ENCODE results near the gene TANGO2. TPM values are rescaled to one million over a fixed set of nuclear protein-coding genes. Genes with fewer than 3 reads are reported as not detected.

TANGO2 gene
- total and polyA plus RNA-seq, 9 of the 15 experiments (the other 6 are each of a cell fraction or from before 2014, with no cell fraction given): 15.5 to 94.9 (median 70.1) TPM

GRCh38 chr22:19974268-19974861, 46.5 kb upstream of the TANGO2 start (continued):
- no peak for TF ChIP-seq CBX5 (IDR thresholded peaks at IDR 0.05; ENCODE audit: borderline replicate concordance, low read depth)
- TF ChIP-seq MCM2 (IDR thresholded peaks at IDR 0.05; ENCODE audit: low read depth): no peak
- TF ChIP-seq ZNF583 (CRISPR knock-in tag; IDR thresholded peaks at IDR 0.05): no peak
- no peak for TF ChIP-seq ZNF696 (CRISPR knock-in tag; conservative IDR thresholded peaks at IDR 0.05)
- TF ChIP-seq SMARCA5 (IDR thresholded peaks at IDR 0.05): peak; percentile 100
- TF ChIP-seq PYGO2 (tag; IDR thresholded peaks at IDR 0.05): no peak
- TF ChIP-seq TOE1 (IDR thresholded peaks at IDR 0.05; ENCODE audit: borderline replicate concordance): peak; percentile 18; the same call in 1 of the 2 replicates
- no peak for TF ChIP-seq TOE1 (CRISPR knock-in tag; IDR thresholded peaks at IDR 0.05; ENCODE audit: borderline replicate concordance, low read depth)
- TF ChIP-seq HDAC8 (tag; IDR thresholded peaks at IDR 0.05): no peak
- TF ChIP-seq ZKSCAN3 (CRISPR knock-in tag; IDR thresholded peaks at IDR 0.05): no peak
- no peak for TF ChIP-seq ZNF589 (CRISPR knock-in tag; IDR thresholded peaks at IDR 0.05; ENCODE audit: low read depth)
- no peak; the same call in 1 of the 2 replicates for TF ChIP-seq DPF2 (IDR thresholded peaks at IDR 0.05)
- TF ChIP-seq U2AF2 (optimal IDR thresholded peaks at IDR 0.05; ENCODE audit: low read depth, low read length): no peak
- TF ChIP-seq CREB3L1 (IDR thresholded peaks at IDR 0.05; ENCODE audit: borderline replicate concordance, low read depth): no peak
- 0 out of 2 replicates have a peak, but pooled peaks have one; percentile 29 for TF ChIP-seq ERF (CRISPR knock-in tag; IDR thresholded peaks at IDR 0.05)
- TF ChIP-seq ARNT (IDR thresholded peaks at IDR 0.05): 0 out of 4 replicates have a peak, but pooled peaks of 1 of the 2 experiments have one; percentile 70
- TF ChIP-seq TEAD4 (IDR thresholded peaks at IDR 0.05; ENCODE audit: low read length): 0 out of 2 replicates have a peak, but pooled peaks have one; percentile 27
- no peak for TF ChIP-seq TEAD4 (CRISPR knock-in tag; IDR thresholded peaks at IDR 0.05; ENCODE audit: borderline replicate concordance)
- no peak for TF ChIP-seq FIP1L1 (IDR thresholded peaks at IDR 0.05; ENCODE audit: low read depth, low read length, poor library complexity, severe bottlenecking)
- no peak; the same call in 1 of the 2 replicates for TF ChIP-seq HLTF (IDR thresholded peaks at IDR 0.05)
- no peak; the same call in 1 of the 2 replicates for TF ChIP-seq CHCHD3 (CRISPR knock-in tag; IDR thresholded peaks at IDR 0.05)
- TF ChIP-seq CTCF (IDR thresholded peaks at IDR 0.05 in 2 of 3, conservative IDR thresholded peaks at IDR 0.05 in 1 of 3; ENCODE audit: insufficient read depth in 2 of 3, low read depth in 1 of 3, low read length in 3 of 3): 0 out of 6 replicates have a peak, but pooled peaks of 1 of the 3 experiments have one; percentile 0
- no peak for TF ChIP-seq MIER1 (IDR thresholded peaks at IDR 0.05; ENCODE audit: low read depth)
- TF ChIP-seq SP2 (IDR thresholded peaks at IDR 0.05; ENCODE audit: extremely low read depth, low read depth, low read length, poor library complexity, severe bottlenecking): peak; percentile 58
- no peak for TF ChIP-seq MAZ (CRISPR knock-in tag; conservative IDR thresholded peaks at IDR 0.05 in 1 of 2, IDR thresholded peaks at IDR 0.05 in 1 of 2)
- TF ChIP-seq NKRF (IDR thresholded peaks at IDR 0.05; ENCODE audit: borderline replicate concordance): peak; percentile 49

Measured in K562 (cell line).